T-helper 9 cell (primary cell): ENCODE results near the gene FEM1C.

Experiments
- DNase-seq: peaks from one replicate; pipeline ENCODE4 v3.0.0-alpha.2; 2020

Gene FEM1C

DNA sequence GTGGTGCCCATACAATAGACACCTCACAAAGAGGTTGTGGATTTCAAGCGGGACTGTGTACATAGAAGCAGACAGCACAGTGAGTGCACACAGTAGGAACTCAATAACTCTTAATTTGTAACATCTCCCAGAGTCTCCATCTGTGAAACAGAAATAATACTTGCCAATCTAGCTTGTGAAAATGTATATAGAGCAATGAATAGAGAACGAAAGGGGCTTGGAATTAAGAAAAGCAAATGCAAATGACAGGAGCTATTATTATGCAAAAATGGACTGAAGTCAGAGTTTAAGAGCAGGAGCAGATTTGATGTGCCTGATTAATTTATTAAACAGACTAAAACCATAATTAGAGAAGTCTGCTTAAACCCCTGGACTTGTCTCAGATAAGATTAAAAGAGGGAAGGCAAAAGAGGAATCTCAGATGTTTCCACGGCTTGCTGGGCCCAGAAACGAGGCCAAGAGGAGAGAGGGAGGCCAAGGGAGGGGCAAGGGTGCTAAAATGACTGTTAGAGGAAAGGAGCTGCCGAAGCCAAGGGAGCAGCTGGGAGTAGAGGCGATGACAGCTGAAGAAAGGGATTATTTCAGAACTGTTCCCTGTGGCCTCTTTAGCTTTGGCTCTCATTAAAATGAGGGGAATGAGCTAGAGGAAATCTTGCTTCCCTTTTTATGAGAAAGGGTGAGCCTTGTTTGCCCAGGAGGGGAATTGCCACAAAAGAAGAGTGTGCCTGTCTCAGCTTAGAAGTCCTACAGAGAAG, 72.1 kb downstream of the FEM1C start:
- no peak for DNase-seq

DNA sequence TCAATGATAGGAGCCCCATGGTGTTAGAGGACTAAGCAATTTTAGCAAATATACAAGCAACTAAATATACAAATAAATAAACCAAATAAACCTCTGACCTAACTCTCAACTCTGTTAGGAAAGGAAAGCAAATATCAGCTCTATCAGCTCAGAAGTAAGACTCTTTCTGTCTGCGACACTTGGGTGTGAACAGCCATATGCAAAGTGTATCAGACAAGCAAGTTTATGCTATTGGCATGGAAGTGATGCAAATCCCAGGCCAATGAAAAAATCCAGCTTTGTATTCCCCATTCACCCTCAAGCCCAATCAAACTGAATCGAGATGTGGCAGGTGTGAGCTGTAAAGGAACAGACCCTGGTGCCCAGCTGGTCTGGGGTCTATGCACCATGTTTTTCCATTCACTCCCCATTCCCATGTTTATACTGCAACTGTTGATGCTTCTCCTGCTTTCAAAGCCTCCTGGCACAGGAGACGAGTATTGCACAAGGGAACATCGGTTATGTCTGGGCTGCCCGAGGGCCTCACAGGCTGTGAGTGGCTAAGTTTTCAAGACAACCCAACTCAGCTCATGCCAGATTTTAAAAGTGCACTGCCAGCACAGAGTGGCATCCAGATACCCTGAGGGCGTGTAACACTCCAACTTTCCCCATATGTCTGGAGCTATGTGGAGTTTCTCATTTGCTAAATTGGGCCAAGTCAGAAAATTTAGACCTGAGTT, 73.1 kb downstream of the FEM1C start:
- no peak for DNase-seq

GRCh38 chr5:115470921-115471320, 73.7 kb downstream of the FEM1C start:
- no peak for DNase-seq
